Stimulated activated CD4-positive, alpha-beta T cell treated with anti-CD3 and anti-CD28 coated beads, Interleukin-4, amount 100 ng/mL, for 1 hour (primary cell): ENCODE results near the gene OR51D1.
A peak's percentile ranks its signal among the peaks of the same experiment; 100 is the strongest.

ENCODE experiments used
- DNase-seq: peaks from one replicate; pipeline ENCODE4 v3.0.0-alpha.2; 2020

Gene OR51D1, protein sequence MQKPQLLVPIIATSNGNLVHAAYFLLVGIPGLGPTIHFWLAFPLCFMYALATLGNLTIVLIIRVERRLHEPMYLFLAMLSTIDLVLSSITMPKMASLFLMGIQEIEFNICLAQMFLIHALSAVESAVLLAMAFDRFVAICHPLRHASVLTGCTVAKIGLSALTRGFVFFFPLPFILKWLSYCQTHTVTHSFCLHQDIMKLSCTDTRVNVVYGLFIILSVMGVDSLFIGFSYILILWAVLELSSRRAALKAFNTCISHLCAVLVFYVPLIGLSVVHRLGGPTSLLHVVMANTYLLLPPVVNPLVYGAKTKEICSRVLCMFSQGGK

DNA sequence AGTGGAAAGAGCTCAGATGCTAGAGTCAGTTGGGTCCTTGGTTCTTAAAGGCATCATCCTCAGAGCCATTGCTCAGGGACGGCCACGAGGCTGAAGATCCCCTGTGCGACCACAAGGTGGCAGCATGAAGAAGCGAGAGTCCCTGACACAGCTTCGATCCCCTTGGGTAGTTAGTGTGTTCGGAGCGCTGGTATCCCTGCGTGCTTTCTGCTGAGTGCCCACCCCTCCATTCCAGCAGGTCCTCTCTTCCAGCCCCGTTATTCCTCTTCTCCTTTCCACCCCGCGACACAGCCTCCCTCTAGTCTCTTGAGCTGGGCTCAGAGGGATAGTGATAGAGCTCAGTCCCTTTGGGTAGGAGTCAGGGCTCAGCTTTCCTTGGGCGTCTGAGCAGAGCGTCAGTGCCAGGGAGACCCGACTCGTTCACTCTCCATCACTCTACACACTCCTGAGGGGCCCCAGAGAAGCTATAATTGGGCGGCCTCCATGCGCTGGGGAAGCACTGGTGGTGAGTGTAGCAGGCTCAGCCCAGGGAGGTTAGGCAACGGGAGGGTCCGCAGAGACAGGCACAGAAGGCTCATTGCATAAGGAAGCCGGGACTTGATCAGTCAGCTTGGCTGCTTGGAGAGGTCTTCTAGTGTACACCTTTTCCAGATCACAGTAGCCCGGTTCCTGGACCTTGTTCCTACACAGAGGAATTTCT lies at the start of gene OR51D1:
Gene OR51D1, plus strand, starts transcription at position 516 of the 700 bp plus-strand sequence. CDS start 2,314 bp downstream, outside the sequence.
- DNase-seq: peak; percentile 70

DNA sequence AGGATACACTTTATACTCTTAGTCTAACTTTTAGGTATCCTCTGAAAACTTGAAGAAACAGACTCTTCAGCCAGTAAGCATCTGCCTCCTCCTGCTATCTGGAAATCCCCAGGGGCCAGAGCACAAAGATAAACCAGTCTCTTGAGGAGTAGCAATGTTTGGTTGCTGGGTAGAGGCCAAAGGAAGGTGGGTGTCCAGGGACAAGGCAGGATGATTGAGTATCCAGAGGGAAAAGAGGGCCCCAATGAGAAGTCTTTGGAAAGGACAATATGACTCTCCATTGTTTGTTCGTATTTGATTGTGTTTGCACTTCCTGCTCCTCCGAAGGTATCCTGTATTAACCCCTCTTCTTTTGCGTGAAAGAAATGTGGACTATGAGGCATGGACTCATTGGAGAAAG lies 48.3 kb upstream of the OR51D1 start:
- DNase-seq: no peak

DNA sequence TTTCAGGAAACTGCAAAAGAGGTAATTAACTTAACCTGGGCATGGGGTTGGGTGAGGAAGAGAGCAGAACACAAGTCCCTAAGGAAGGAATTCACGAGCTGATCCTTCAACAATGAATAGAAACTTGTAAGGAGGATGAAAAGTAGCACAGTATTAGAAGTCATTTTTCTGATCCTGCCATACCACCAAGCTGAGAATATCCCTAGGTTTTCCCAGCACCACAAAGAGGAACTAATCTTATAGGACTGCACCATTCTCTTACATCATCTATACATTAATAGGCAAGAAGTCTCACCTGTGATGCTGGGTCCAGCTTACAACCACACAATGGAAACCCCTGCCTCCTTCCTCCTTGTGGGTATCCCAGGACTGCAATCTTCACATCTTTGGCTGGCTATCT lies 43.5 kb upstream of the OR51D1 start, which contains the start of gene OR52I1:
Gene OR52I1, plus strand, starts transcription at position 301 of the 400 bp plus-strand sequence. Its CDS starts 0 bp downstream, at position 301.
- no peak for DNase-seq

DNA sequence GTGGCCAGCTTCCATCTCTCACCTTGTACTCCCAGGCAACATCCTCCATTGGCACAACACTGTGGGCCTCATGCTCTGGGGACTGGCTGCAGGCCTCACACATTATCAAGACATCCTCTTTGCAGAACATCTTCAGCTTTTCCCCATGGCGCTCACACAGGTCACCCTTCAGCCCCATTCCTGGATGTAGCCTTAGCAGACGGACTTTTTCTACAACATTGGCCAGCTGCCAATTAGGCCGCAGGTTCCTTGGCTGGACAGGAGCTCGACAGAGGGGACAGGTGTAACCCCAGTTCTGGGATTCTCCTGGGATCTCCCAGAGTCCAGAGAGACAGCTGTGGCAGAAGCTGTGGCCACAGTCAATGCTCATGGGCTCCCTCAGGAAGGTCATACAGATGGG lies 32.2 kb upstream of the OR51D1 start:
- DNase-seq: no peak

DNA sequence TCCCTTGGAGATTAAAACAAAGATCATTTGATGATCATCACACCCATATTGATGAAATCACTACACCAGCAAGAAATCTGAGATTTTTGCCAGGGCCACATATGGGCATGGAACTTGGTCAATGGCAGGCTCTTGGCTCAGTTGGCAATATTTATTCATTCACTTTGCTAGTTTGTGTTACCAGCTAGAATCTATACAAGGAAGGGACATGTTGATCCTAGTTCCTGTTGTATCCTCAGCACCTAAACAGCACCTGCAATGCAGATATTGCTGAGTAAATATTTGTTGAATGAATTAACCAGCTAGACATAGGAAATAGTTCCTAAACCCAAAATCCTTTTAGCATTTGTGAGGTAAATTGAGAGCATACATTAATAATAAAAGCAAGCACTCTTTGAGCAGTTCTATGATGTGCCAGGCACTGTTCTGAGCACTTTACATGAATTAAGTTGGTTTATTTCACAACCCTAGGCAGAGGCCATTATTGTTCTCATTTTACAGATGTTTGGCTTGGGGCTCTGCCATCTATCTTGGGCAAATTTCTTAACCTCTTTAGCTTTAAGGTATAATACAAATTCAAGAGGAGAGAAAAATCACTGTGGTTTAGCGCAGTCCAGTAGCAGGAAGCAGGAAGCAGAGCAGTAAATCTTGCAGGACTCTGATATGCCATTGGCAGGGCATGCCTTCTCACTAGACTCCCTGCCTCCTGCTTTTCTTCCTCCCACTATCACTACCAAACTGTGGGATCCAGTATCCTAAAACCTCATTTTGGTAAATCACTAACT lies 30.9 kb upstream of the OR51D1 start:
- DNase-seq: no peak

DNA sequence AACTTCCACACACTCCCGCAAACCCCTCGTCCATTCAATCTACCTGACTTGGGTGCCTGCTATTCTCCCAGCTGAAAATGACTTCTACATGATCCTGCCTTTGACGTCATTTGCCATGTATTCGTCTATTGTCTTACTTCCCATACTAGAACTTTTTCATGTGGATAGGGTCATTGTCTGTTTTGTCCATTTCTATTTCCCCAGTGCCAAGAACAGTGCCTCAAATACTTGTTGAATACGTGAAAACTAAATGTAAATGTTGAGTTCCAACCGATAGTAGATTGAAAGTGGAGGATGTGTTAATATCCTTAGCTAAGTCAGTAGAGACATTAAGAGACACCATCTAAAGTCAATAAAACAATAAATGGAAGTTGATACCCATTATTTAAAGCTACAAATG lies 30.2 kb upstream of the OR51D1 start:
- DNase-seq: no peak

DNA sequence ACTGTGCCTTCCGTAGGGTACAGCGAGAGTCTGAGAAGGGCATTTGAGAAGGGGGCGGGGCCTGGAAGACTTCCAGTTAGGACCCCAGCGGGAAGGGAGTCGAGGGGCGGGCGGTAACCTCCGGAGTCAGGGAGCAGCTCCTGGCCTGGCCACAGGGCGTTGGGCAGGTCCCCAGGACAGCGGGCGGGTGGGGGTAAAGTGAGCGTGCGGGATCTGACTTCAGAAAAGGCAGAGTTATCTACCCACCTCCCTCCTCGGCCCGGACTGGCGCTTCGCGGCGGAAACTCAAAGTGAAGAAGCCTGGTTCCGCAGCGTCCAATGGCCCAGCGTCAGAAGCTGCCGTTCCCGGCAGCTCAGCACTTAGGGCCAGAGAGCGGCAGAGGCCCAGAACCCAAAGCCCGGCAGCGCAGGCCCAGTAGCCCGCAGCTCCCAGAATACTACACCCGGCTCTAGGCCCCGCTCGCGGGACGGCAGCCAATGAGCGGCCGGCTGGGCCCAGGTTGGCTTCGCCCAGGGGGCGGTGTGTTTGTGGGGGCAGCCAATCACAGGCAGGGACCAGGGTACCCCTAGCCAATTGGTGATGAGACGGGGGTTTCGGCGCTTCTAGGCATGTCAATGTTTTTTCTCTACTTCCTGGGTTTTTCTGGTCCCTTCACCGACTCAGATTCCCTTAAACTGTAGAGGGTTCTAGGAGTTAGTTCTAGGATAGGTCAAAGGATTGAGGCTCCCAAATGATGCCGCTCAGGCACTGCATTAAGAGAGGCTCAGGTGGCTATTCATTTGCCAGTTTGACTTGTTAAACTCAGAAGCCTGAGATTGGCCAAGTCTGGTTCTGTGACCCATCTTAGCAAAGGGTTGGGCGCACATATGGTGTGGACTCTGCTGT lies 29.3 kb upstream of the OR51D1 start, which contains the start of gene TRIM68:
Gene TRIM68, minus strand, starts transcription at position 451 of the 886 bp plus-strand sequence. CDS start 2,727 bp downstream, outside the sequence.
- DNase-seq: peak; percentile 95

DNA sequence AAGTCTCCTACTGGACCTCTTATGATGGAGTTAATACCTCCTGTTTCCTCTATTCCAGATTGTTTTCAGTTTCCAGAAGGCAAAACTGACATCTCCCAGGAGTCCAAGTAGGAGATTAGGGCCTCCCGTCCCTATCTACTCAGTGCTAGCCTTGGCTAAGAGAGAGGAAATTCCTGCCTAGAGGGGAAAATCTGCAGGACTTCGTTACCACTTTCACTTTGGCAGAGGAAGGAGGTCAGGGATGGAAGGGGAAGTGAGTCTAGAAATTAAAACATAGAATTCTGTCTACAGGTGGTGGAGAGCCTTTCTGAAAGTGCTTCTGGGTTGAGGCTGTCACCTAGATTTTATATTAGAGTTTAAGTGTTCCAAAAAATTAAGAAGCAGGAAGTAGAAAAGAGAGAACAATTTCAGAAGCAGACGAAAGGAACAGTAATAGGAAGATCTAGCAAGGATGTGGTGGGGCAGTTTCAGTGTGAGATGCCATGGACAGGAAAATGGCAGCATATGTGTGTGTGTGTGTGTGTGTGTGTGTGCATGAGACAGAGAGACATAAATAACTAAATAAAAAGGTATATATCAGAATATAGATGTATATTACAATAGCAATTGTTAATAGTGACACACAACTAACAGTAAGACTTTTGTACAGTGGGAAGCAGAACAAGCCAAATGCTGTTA lies 26.9 kb upstream of the OR51D1 start:
- DNase-seq: no peak

DNA sequence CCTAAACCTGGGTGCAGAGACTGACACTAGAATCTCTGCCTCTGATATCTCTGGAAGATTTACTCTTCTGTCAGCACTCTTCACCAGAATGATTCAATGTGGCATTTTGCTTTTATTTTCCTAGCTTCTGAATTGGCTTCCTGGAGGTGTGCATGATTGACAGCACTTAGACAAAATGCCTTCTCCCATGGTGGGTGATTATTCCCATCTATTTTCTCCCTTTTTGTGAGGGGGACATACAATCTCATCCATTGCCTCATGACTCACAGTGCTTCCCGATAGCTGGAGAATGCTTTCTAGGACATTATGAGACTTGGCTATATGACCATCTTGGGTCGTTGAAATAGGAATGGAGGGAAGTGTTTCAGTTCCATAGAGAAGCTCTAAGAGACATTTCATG lies 25.3 kb upstream of the OR51D1 start:
- no peak for DNase-seq

DNA sequence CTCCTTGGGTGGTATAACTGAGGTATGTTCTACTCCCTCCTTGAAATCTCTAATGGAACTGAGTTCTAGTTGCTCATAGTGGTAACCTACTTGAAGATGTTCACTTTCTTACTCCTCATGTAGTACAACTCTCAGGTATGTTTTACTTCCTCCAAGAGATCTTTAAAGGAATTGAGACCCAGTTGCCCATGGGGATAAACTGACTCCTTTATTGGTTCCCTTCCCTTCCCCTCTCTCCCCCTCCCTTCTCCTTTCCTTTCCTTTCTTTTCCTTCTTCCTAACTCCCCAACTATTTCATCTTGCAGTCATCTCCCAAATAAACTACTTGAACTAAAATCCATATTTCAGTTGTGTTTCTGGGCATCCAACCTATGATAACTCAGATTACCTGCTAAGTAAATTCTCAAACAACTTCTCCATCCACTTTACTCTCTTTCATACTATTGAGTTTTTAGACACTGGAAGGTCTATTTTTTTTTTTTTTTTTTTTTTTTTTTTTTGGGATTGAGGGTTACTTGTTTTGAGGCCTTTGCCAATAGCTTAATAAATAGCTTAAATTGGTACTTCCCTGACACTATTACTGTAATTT lies 21.3 kb upstream of the OR51D1 start:
- DNase-seq: no peak

DNA sequence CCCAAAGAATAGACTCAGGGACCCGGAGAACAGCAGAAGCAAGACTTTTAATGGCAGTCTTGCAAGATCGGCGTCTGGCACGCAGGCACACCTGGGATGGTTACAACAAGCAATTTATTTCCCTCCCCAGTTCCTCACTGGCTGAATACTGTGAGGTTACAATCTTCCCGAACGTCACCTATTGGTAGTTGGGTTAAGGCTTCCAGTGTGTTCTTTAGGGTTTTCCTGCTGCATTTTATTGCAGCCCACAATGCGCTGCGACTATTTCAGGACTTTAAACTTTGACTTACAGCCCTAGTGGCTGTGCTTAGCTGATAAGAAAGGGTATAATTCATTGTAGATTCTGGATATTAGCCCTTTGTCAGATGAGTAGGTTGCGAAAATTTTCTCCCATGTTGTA lies 17.8 kb upstream of the OR51D1 start:
- no peak for DNase-seq

DNA sequence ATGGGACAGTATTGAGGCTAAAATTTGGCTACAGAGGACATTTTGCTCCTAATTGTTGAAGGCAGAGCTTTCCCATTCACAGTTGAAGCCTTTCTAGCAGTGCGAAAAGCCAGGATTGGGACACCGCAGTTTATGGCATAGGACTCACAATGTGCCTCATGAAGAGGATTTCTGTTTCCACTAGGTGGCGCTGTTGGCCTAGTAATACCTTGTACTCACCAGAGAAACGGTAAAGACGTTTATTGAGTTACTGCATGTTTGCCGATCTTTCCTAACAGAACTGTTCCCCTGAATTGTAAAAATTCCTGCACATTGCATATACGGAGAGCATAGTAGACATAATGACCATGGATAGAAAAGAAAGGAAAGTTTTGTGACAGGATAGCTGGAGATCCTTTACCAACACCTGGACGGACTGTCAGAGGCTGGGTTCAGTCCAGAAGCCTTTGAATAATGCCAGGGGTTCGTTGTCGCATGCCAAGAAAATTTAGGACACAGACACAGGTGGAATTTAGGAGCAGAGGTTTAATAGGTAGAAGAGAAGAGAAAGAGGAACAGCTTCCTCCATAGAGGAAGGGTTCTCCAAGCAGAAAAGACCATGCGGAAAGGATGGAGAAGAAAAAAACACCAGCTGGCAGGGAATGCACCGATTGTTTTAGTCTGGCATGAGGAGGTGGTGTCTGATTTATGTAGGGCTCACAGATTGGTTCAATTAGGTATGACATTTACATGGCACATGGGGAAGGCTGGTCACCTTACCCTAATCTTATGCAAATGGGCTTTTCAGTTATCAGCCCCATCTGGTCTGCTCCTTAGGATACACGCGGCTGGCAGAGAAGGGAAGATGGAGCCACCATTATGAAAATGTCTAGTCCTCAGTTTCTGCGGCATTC lies 10.8 kb upstream of the OR51D1 start:
- DNase-seq: peak; percentile 15

DNA sequence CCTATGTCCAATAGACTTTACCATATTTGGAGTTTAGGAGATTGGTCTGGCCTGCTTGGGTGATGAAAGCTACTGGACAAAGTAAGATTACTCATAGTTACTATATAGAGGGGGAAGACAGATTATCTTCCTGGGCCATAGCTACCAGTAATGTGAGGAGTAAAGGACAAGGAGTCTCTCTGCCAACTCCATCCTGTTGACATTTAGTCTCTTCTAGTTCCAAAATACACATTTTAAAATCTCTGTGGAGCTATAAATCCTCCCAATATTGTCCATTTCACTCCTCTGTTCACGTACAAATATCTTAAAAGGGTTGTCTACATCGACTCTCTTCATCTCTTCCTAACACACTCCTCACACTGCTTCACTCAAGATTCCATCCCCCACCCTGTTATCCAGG lies 1.1 kb upstream of the OR51D1 start:
- DNase-seq: no peak

DNA sequence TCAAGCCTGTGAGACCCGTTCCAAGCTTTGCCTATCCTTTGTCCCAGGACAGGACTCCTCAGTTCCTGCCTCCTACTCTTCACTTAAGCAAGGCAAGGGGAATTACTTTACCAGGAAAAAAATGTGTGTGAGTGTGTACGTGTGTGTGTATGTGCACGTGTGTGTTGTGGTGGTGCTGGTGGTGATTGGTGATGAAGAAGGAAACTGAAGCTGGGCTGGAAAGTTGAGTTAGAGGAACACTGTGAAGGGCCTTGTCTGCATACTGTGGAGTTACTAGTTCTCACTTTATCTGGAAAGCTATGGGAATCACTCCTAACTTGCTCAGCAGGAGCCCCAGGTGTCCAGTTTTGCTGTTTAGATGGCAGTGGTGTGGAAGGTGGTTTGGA lies 378 bp downstream of the OR51D1 start:
- no peak for DNase-seq

DNA sequence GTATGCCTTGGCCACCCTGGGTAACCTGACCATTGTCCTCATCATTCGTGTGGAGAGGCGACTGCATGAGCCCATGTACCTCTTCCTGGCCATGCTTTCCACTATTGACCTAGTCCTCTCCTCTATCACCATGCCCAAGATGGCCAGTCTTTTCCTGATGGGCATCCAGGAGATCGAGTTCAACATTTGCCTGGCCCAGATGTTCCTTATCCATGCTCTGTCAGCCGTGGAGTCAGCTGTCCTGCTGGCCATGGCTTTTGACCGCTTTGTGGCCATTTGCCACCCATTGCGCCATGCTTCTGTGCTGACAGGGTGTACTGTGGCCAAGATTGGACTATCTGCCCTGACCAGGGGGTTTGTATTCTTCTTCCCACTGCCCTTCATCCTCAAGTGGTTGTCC lies 2.7 kb downstream of the OR51D1 start:
- no peak for DNase-seq

DNA sequence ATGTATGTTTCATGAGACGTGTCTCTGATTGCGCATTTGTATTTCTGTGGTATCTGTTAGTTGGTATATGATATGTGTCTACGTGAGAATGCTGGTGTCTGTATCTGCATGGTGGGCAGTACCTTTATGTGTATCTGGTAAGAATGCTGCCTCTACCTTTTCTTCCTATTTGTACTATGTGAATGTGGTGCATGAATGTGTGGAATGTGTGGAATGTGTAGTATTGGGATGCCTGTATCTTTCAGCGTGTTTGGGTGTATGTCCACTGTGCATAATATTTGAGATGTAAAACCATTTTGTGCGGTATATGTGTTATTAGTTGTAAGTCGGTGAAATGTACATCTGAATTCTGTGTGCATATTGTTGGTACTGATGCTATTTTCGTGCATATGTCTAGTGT lies 4.2 kb downstream of the OR51D1 start:
- DNase-seq: no peak

DNA sequence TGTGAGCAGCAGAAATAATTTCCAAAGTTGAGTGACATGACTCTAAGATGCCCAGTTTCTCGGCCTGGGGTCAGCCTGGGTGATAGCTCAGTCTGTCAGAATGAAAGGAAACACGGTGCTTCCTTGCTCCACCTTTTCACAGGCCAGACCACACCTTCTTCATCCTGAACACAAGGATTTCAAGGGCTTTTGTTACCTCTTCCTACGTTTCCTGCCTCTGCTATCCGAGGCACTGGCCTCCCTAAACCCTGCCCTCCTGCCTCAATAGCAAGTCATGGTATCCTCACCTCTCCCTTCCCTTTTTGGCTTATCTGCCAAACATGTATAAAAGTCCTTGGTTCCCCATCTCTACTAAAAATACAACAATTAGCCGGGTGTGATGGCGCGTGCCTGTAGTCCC lies 4.8 kb downstream of the OR51D1 start:
- DNase-seq: no peak

DNA sequence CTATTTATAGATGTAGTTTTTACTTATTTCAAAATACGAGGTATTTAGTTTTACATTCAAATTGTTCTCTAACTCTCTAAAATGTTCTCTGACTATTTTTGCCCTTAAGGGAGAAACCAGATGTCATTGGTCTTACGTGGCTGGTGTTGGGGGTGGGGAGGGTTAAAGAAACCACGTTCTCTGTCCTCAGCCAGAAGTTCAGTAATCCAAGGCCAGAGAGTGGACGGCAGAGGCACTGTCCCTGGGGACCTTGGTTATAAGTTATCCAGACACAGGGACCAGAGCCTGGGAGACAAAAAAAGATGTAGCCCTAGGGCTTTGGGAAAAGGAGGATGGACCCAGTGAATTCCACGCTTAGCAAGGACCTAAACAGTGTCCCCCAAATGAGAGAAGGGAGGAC lies 5.8 kb downstream of the OR51D1 start:
- DNase-seq: no peak

DNA sequence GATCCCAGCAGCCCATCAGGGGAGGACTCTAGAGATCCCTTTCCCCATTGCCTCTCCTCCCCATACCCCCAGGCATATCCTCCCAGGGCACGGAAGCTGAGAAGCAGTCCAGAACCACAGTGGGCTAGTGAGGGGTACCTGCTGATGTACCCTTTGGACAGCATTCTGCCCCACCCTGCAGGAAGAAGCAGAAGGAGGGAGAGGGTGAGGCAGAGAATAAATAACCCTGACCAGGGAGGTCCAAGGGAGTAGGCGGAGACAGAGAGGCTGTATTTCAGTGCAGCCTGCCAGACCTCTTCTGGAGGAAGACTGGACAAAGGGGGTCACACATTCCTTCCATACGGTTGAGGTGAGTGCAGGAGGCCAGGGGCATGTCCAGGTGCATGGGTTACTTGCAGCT lies 6.4 kb downstream of the OR51D1 start, which contains the start of gene OR51E1:
Gene OR51E1, plus strand, starts transcription at position 301 of the 400 bp plus-strand sequence. CDS start 8,545 bp downstream, outside the sequence.
- DNase-seq: no peak

DNA sequence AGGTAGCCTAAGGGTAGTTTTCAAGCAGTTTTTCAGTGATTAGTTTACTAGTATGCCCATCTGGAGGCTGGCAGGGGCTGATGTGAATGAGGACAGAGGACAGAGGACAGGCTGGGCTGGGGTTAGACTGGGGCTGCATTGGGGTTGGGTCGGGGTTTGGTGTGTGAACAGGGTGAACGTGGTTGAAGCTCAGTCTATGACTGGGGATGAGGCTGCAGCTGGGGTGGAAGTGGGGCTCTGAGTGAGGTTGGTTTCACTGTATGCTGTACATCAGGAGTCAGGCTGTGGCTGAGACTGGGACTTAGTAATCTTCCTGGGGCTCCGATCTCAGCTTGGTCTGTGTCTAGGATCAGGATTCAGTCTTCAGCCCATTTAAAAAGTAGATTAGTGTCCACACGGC lies 7.0 kb downstream of the OR51D1 start:
- DNase-seq: no peak
